ENCODE data around the gene MAGI1.

The MAGI1 gene

GRCh38 chr3:65793495-65794200 lies 245.1 kb downstream of the MAGI1 start:
- no peaks in the 10 kb centered on the region for H3K9me3 Mint-ChIP-seq
- no peak overlapping the region for H3K27ac Mint-ChIP-seq
- no peaks in the 10 kb centered on the region for H3K27me3 Mint-ChIP-seq
- H3K4me1 Mint-ChIP-seq = no peaks in the 10 kb centered on the region
- CTCF ChIA-PET = no interaction called here
- no peaks in the 10 kb centered on the region for H3K36me3 Mint-ChIP-seq
- H3K4me3 Mint-ChIP-seq = no peak overlapping the region
- DNase-seq = no peak

GRCh38 chr3:65788461-65788860 lies 250.3 kb downstream of the MAGI1 start:
- H3K9me3 Mint-ChIP-seq = no peaks in the 10 kb centered on the region
- CTCF ChIA-PET = interaction anchor here (0.6 kb wide), 1 partner anchor 56 kb away, joined by 3 read pairs; no protein-coding TSS in a partner anchor
- H3K4me1 Mint-ChIP-seq = no peaks in the 10 kb centered on the region
- no peak overlapping the region for H3K27ac Mint-ChIP-seq
- H3K27me3 Mint-ChIP-seq = no peaks in the 10 kb centered on the region
- no peak for DNase-seq
- H3K36me3 Mint-ChIP-seq = no peaks in the 10 kb centered on the region
- H3K4me3 Mint-ChIP-seq = no peak overlapping the region

- no peaks in the 10 kb centered on the region for H3K9me3 Mint-ChIP-seq
- DNase-seq = no peak
- no peak overlapping the region for H3K27ac Mint-ChIP-seq
- H3K27me3 Mint-ChIP-seq = no peaks in the 10 kb centered on the region
- CTCF ChIA-PET = no interaction called here
- no peak overlapping the region for H3K4me3 Mint-ChIP-seq
- no peaks in the 10 kb centered on the region for H3K36me3 Mint-ChIP-seq
- no peaks in the 10 kb centered on the region for H3K4me1 Mint-ChIP-seq
Observed at GRCh38 chr3:65787827-65788226, 250.9 kb downstream of the MAGI1 start.

- H3K27ac Mint-ChIP-seq = no peak overlapping the region
- no peaks in the 10 kb centered on the region for H3K36me3 Mint-ChIP-seq
- H3K4me1 Mint-ChIP-seq = no peaks in the 10 kb centered on the region
- H3K27me3 Mint-ChIP-seq = no peaks in the 10 kb centered on the region
- no peak overlapping the region for H3K4me3 Mint-ChIP-seq
- no peak for DNase-seq
- CTCF ChIA-PET = interaction anchor here (1.4 kb wide), 1 partner anchor 406 kb away, joined by 4 read pairs; no protein-coding TSS in a partner anchor
- H3K9me3 Mint-ChIP-seq = no peaks in the 10 kb centered on the region
Observed at GRCh38 chr3:65787340-65787739, 251.4 kb downstream of the MAGI1 start.

GRCh38 chr3:65786890-65787289 lies 251.8 kb downstream of the MAGI1 start:
- Mint-ChIP-seq H3K9me3 (no peaks in the 10 kb centered on the region), H3K27me3 (no peaks in the 10 kb centered on the region), H3K36me3 (no peaks in the 10 kb centered on the region), H3K27ac (no peak overlapping the region), H3K4me3 (no peak overlapping the region), H3K4me1 (no peaks in the 10 kb centered on the region)
- CTCF ChIA-PET = interaction anchor here (1.4 kb wide), 1 partner anchor 406 kb away, joined by 4 read pairs; no protein-coding TSS in a partner anchor
- no peak for DNase-seq

DNA sequence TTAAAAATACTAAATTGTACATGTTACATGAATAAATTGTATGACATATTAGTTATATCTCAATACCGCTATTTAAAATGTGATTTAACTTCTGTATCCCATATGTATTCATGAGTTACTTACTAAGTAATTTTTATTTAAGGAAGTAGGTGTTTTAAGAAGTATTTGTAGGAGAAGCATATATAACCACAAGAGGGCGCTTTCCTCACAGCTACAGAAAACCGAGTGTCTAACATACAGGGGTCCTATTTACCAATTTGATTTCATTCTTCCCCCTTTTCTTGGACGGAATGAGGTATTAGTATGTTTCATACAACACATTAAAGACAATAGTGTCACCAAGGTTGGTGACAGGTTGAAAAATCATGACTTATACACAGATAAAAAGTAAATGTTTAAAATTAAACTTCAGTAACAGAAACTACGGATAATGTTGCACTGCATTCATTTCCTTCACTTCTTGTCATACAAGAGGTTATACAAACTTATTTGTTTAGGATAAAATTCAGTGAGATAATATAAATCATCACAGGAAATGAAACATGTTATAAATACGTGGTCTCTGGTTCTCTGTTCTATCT lies 253.6 kb downstream of the MAGI1 start:
- CTCF ChIA-PET = interaction anchor here (1.0 to 1.3 kb wide), 2 partner anchors 11 to 14 kb away, joined by 3 to 5 read pairs; no protein-coding TSS in a partner anchor
- no peak overlapping the region for H3K27ac Mint-ChIP-seq
- no peak overlapping the region for H3K4me3 Mint-ChIP-seq
- no peak for DNase-seq
- no peaks in the 10 kb centered on the region for H3K36me3 Mint-ChIP-seq
- no peaks in the 10 kb centered on the region for H3K9me3 Mint-ChIP-seq
- H3K27me3 Mint-ChIP-seq = no peaks in the 10 kb centered on the region
- H3K4me1 Mint-ChIP-seq = no peaks in the 10 kb centered on the region

DNA sequence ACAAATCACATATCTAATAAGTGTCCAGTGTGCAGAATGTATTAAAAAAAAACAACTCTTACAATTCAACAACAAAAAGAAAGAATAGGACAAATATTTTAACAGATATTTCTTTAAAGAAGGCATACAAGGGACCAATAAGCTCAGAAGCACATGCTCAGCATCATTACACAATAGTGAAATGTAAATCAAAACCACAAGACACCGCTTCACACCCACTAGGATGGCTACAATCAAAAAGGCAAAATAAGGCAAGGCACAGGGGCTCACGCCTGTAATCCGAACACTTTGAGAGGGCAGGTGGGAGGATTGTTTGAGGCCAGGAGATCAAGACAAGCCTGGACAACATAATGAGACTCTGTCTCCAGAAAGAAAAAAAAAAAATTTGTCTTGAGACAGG lies 255.6 kb downstream of the MAGI1 start:
- Mint-ChIP-seq H3K9me3 (no peaks in the 10 kb centered on the region), H3K36me3 (no peaks in the 10 kb centered on the region), H3K4me1 (no peaks in the 10 kb centered on the region), H3K4me3 (no peak overlapping the region), H3K27ac (no peak overlapping the region), H3K27me3 (no peaks in the 10 kb centered on the region)
- no peak for DNase-seq
- CTCF ChIA-PET = no interaction called here

DNA sequence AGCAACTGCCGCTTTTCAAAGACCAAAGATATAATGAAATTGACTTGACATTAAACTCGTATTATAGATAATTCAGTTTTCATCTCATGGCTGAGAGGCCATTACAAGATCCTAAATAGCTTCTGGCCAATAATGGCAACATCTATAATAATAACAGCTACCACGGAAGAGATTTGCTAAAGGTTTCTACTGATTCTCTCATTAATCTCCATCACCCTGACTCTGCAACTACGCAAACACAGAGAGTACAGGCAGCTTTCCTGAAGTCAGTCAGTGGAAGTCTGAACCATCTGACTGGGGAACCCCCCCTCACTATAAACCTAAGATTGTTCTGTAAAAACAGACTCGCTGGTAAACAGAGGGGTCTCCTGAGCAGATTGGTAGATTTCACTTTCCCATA lies 257.1 kb downstream of the MAGI1 start:
- Mint-ChIP-seq H3K27ac (no peak overlapping the region), H3K9me3 (no peaks in the 10 kb centered on the region), H3K4me3 (no peak overlapping the region), H3K4me1 (no peaks in the 10 kb centered on the region), H3K36me3 (no peaks in the 10 kb centered on the region), H3K27me3 (no peaks in the 10 kb centered on the region)
- CTCF ChIA-PET = no interaction called here
- DNase-seq = no peak

- no peak for DNase-seq
- Mint-ChIP-seq H3K36me3 (no peaks in the 10 kb centered on the region), H3K9me3 (no peaks in the 10 kb centered on the region), H3K4me1 (no peaks in the 10 kb centered on the region), H3K27me3 (no peaks in the 10 kb centered on the region), H3K27ac (no peak overlapping the region), H3K4me3 (no peak overlapping the region)
- CTCF ChIA-PET = no interaction called here
Observed at GRCh38 chr3:65779390-65779789, 259.3 kb downstream of the MAGI1 start.

DNA sequence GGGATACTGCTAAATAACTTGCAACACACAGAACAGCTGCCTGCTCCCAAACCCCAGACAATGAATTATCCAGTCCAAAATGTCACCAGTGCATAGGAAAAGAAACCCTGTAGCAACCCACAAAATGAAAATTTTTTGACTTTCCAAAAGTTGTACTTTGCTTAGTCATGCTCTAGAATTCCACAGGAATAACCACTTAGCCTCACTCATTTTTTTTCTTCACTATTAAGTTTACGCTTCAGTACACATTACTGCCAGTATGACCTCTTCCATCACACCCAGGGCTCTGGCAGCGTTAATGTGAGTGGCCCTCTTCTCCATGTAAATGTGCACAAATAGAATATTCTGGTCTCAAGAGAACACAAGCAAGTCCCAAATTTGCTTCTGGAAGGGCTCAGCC lies 259.8 kb downstream of the MAGI1 start:
- H3K9me3 Mint-ChIP-seq = no peaks in the 10 kb centered on the region
- no peak overlapping the region for H3K4me3 Mint-ChIP-seq
- H3K27me3 Mint-ChIP-seq = no peaks in the 10 kb centered on the region
- CTCF ChIA-PET = no interaction called here
- no peaks in the 10 kb centered on the region for H3K36me3 Mint-ChIP-seq
- no peak for DNase-seq
- H3K4me1 Mint-ChIP-seq = no peaks in the 10 kb centered on the region
- no peak overlapping the region for H3K27ac Mint-ChIP-seq

GRCh38 chr3:65777050-65777449 lies 261.7 kb downstream of the MAGI1 start:
- CTCF ChIA-PET = no interaction called here
- H3K4me1 Mint-ChIP-seq = no peaks in the 10 kb centered on the region
- no peak overlapping the region for H3K27ac Mint-ChIP-seq
- no peak for DNase-seq
- H3K36me3 Mint-ChIP-seq = no peaks in the 10 kb centered on the region
- no peaks in the 10 kb centered on the region for H3K27me3 Mint-ChIP-seq
- H3K9me3 Mint-ChIP-seq = no peaks in the 10 kb centered on the region
- no peak overlapping the region for H3K4me3 Mint-ChIP-seq

GRCh38 chr3:65776494-65776893 lies 262.2 kb downstream of the MAGI1 start:
- Mint-ChIP-seq H3K36me3 (no peaks in the 10 kb centered on the region), H3K27ac (no peak overlapping the region), H3K4me3 (no peak overlapping the region), H3K27me3 (no peaks in the 10 kb centered on the region), H3K4me1 (no peaks in the 10 kb centered on the region), H3K9me3 (no peaks in the 10 kb centered on the region)
- DNase-seq = no peak
- CTCF ChIA-PET = no interaction called here

DNA sequence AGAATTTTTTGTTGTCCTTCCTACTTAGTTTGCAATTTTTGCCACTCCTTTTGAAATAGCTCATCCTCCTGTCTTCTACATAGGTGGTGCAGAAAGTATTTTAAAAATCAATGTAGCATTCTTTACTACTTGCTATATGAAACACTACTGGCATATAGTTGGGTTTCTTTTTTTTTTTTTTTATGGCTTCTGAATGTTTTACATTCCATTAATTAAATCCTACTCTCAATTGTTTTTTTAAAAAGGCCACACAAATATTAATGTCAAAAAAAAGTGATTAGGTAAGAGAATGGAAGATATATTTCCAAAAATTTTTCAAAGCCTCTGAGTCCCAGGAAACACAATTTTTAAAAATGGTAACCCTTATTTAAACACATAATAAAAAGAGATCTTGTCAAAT lies 262.6 kb downstream of the MAGI1 start:
- H3K9me3 Mint-ChIP-seq = no peaks in the 10 kb centered on the region
- H3K4me1 Mint-ChIP-seq = no peaks in the 10 kb centered on the region
- H3K27ac Mint-ChIP-seq = no peak overlapping the region
- DNase-seq = no peak
- CTCF ChIA-PET = interaction anchor here (0.5 kb wide), 1 partner anchor 54 kb away, joined by 4 read pairs; no protein-coding TSS in a partner anchor
- H3K27me3 Mint-ChIP-seq = no peaks in the 10 kb centered on the region
- H3K36me3 Mint-ChIP-seq = no peaks in the 10 kb centered on the region
- H3K4me3 Mint-ChIP-seq = no peak overlapping the region

DNA sequence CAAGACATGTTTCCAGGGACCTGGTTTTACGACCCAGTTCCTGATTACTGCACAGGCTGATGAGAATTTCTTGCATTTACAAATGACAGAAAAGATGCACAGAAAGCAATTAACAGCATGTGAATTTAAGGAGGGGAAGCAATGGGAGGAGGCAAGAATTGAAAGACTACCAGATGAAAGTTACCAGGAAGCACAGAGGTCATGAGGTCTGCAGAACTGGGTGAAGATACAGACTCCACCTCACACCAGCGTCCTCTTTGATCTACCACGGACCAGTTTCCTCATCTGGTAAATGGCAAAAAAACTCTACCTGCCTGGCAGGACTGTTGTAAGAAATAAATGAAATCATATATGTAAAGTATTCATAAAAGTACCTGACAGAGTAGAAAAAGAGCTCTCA lies 266.0 kb downstream of the MAGI1 start:
- Mint-ChIP-seq H3K4me3 (no peak overlapping the region), H3K9me3 (no peaks in the 10 kb centered on the region), H3K36me3 (no peaks in the 10 kb centered on the region), H3K27ac (no peak overlapping the region), H3K4me1 (no peaks in the 10 kb centered on the region), H3K27me3 (no peaks in the 10 kb centered on the region)
- no peak for DNase-seq
- CTCF ChIA-PET = no interaction called here

GRCh38 chr3:65767551-65767950 lies 271.2 kb downstream of the MAGI1 start:
- Mint-ChIP-seq H3K9me3 (peaks cover 2% of the 10 kb centered on the region), H3K4me1 (no peaks in the 10 kb centered on the region), H3K27ac (no peak overlapping the region), H3K36me3 (no peaks in the 10 kb centered on the region), H3K4me3 (no peak overlapping the region), H3K27me3 (no peaks in the 10 kb centered on the region)
- DNase-seq = no peak
- CTCF ChIA-PET = no interaction called here
